Body of pancreas (tissue), 4 donors: ENCODE data around the gene STOML1. TPM values are rescaled to one million over a fixed set of nuclear protein-coding genes. Genes with fewer than 3 reads are reported as not detected.

ENCODE experiments used
- ATAC-seq: fragments of 150-250 bp; one replicate; pipeline ENCODE4 v1.9.1; 2016
- DNase-seq, 4 donors: peaks; one replicate each; pipeline ENCODE4 v3.0.0-alpha.2; 2019
- H3K27ac ChIP-seq, 4 donors: fragments of 200-600 bp; sonication (generic); 1 replicate in 3 of 4; 2 replicates in 1 of 4; pipeline versions ENCODE4 v1.5.1 to v1.6.1; 2016 to 2019; ENCODE audit warnings: mild to moderate bottlenecking in 1 of 4, mixed read lengths in 1 of 4, moderate library complexity in 1 of 4
- H3K27me3 ChIP-seq, 2 donors: fragments of 200-600 bp; sonication (generic); one replicate each; pipeline ENCODE4 v1.6.0; 2016; ENCODE audit warnings: mild to moderate bottlenecking in 1 of 2
- H3K36me3 ChIP-seq, 2 donors: fragments of 200-600 bp; sonication (generic); replicated peaks in 1 of 2; 2 replicates each; pipeline ENCODE4 v1.5.1; 2016; ENCODE audit warnings: low read depth in 2 of 2; ENCODE audit not compliant: insufficient read depth in 1 of 2
- H3K4me1 ChIP-seq: fragments of 200-600 bp; sonication (generic); one replicate; pipeline ENCODE4 v1.6.0; 2016
- H3K4me3 ChIP-seq, 2 donors: fragments of 200-600 bp; sonication (generic); 1 replicate in 1 of 2; 2 replicates in 1 of 2; pipeline ENCODE4 v1.5.1; 2016 to 2019
- H3K9me3 ChIP-seq, 3 donors: fragments of 200-600 bp; sonication (generic); 1 replicate in 2 of 3; 2 replicates in 1 of 3; pipeline ENCODE4 v1.5.1; 2016
- CTCF ChIP-seq, 7 experiments: fragments of 450-650 bp in 4 of 7; fragments of 200-600 bp in 3 of 7; sonication (generic) in 3 of 7; IDR thresholded peaks; one replicate each; pipeline ENCODE4 v1.5.1; 2016 to 2019; ENCODE audit warnings: antibody characterized with exemption in 7 of 7
- POLR2A ChIP-seq, 3 donors: fragments of 450-650 bp; IDR thresholded peaks; one replicate each; pipeline ENCODE4 v1.6.1; 2016; ENCODE audit warnings: antibody characterized with exemption in 3 of 3, mild to moderate bottlenecking in 2 of 3
- WGBS, 2 donors: methylation state at CpG; one replicate each; pipeline ENCODE4 v1.1.5; 2017; 5-methylcytosine and 5-hydroxymethylcytosine counted together
- intact Hi-C: fragments of 100-400 bp; cut with DNase I; formaldehyde crosslinking; loops from one replicate; pipeline ENCODE4 v1.15.1; 2023
- total RNA-seq, 2 donors: library from RNA; depleted of rRNA; stranded (reverse); fragments of >200 nt; gene quantifications; one replicate each; pipeline ENCODE4 v1.1.0, GENCODE V29; 2016

Gene STOML1
- total RNA-seq, 2 donors from 2014 or later: 6.0 to 10.2 TPM

GRCh38 chr15:73988445-73988969 is 3.6 kb downstream of the STOML1 start:
- no peaks in the 10 kb centered on the region for H3K36me3 ChIP-seq
- TF ChIP-seq POLR2A (IDR thresholded peaks at IDR 0.05) (no peak), CTCF (IDR thresholded peaks at IDR 0.05) (no peak)
- H3K4me1 ChIP-seq: peaks cover 67% of the 10 kb centered on the region
- intact Hi-C loops: no loop called here
- no peaks in the 10 kb centered on the region for H3K27me3 ChIP-seq
- H3K27ac ChIP-seq: peak overlapping the region in 3 of 4 donors; percentile 44 to 76 (median 72)
- ATAC-seq: no peak
- 93 to 95% methylated on average over 8 to 13 of the region's 13 CpGs for WGBS, 2 donors
- H3K9me3 ChIP-seq: no peaks in the 10 kb centered on the region
- H3K4me3 ChIP-seq: no peak overlapping the region
- DNase-seq: no peak

GRCh38 chr15:73987681-73988444 is 4.2 kb downstream of the STOML1 start:
- ATAC-seq: peak; percentile 19
- WGBS, 2 donors: 50 to 55% methylated on average over 9 of the region's 9 CpGs
- DNase-seq: peak in 1 of 4 donors; percentile 44
- Histone ChIP-seq H3K27ac (peak overlapping the region in 3 of 4 donors; percentile 44 to 76 (median 72)), H3K36me3 (no peaks in the 10 kb centered on the region), H3K9me3 (no peaks in the 10 kb centered on the region), H3K4me1 (peaks cover 61% of the 10 kb centered on the region), H3K4me3 (no peak overlapping the region), H3K27me3 (no peaks in the 10 kb centered on the region)
- intact Hi-C loops: no loop called here
- TF ChIP-seq CTCF (IDR thresholded peaks at IDR 0.05) (no peak), POLR2A (IDR thresholded peaks at IDR 0.05) (peak in 2 of 3 donors; percentile 11 to 37)

- Histone ChIP-seq H3K27ac (peak overlapping the region in 3 of 4 donors; percentile 44 to 76 (median 72)), H3K27me3 (no peaks in the 10 kb centered on the region), H3K9me3 (no peaks in the 10 kb centered on the region), H3K36me3 (no peaks in the 10 kb centered on the region), H3K4me1 (peaks cover 57% of the 10 kb centered on the region), H3K4me3 (no peak overlapping the region)
- WGBS, 2 donors: 70 to 83% methylated on average over 4 of the region's 4 CpGs
- TF ChIP-seq CTCF (IDR thresholded peaks at IDR 0.05) (no peak), POLR2A (IDR thresholded peaks at IDR 0.05) (no peak)
- intact Hi-C loops: no loop called here
- no peak for ATAC-seq
- no peak for DNase-seq
These were observed 4.8 kb downstream of the STOML1 start for GRCh38 chr15:73987250-73987649.

GRCh38 chr15:73986776-73987056 is 5.4 kb downstream of the STOML1 start:
- Histone ChIP-seq H3K36me3 (no peaks in the 10 kb centered on the region), H3K4me3 (no peak overlapping the region), H3K9me3 (no peaks in the 10 kb centered on the region), H3K4me1 (peaks cover 62% of the 10 kb centered on the region), H3K27me3 (no peaks in the 10 kb centered on the region), H3K27ac (peak overlapping the region in 3 of 4 donors; percentile 44 to 76 (median 72))
- no peak for TF ChIP-seq POLR2A (IDR thresholded peaks at IDR 0.05)
- TF ChIP-seq CTCF (IDR thresholded peaks at IDR 0.05): no peak
- DNase-seq (no peak), ATAC-seq (no peak)
- intact Hi-C loops: no loop called here
- 91 to 93% methylated on average over 1 of the region's 1 CpG for WGBS, 2 donors
